Measurements from ENCODE around the gene HMGA1.

HMGA1 gene

GRCh38 chr6:34285448-34286164 lies 48.9 kb downstream of the HMGA1 start:
- no peak for TF ChIP-seq CTCF (IDR thresholded peaks at IDR 0.05; ENCODE audit: low read depth, low read length)
- no peak overlapping the region for H3K4me3 ChIP-seq (ENCODE audit: low read depth, low read length)
- in situ Hi-C loops (cut with HindIII; ENCODE audit: low sequenced_read_pairs), result no loop called here
- no peak for DNase-seq (ENCODE audit: low read depth, low spot score)

- no peak for TF ChIP-seq CTCF (IDR thresholded peaks at IDR 0.05; ENCODE audit: low read depth, low read length)
- H3K4me3 ChIP-seq (ENCODE audit: low read depth, low read length), result no peak overlapping the region
- in situ Hi-C loops (cut with HindIII; ENCODE audit: low sequenced_read_pairs), result no loop called here
- no peak for DNase-seq (ENCODE audit: low read depth, low spot score)
Observed at GRCh38 chr6:34288581-34288980, 51.9 kb downstream of the HMGA1 start.

- in situ Hi-C loops (cut with HindIII; ENCODE audit: low sequenced_read_pairs), result no loop called here
- H3K4me3 ChIP-seq (ENCODE audit: low read depth, low read length), result no peak overlapping the region
- DNase-seq (ENCODE audit: low read depth, low spot score), result no peak
- TF ChIP-seq CTCF (IDR thresholded peaks at IDR 0.05; ENCODE audit: low read depth, low read length), result no peak
Observed at GRCh38 chr6:34289137-34289536, 52.5 kb downstream of the HMGA1 start.

- no peak for TF ChIP-seq CTCF (IDR thresholded peaks at IDR 0.05; ENCODE audit: low read depth, low read length)
- H3K4me3 ChIP-seq (ENCODE audit: low read depth, low read length), result no peak overlapping the region
- in situ Hi-C loops (cut with HindIII; ENCODE audit: low sequenced_read_pairs), result no loop called here
- no peak for DNase-seq (ENCODE audit: low read depth, low spot score)
Observed at GRCh38 chr6:34292954-34293353, 56.3 kb downstream of the HMGA1 start.

GRCh38 chr6:34295721-34296120 lies 59.0 kb downstream of the HMGA1 start:
- H3K4me3 ChIP-seq (ENCODE audit: low read depth, low read length), result no peak overlapping the region
- in situ Hi-C loops (cut with HindIII; ENCODE audit: low sequenced_read_pairs), result no loop called here
- no peak for TF ChIP-seq CTCF (IDR thresholded peaks at IDR 0.05; ENCODE audit: low read depth, low read length)
- no peak for DNase-seq (ENCODE audit: low read depth, low spot score)

All from astrocyte of the spinal cord (primary cell).